GM19238 (cell line): ENCODE results near the gene DDX3X.
"Not testable (repeated sequence)": the region's sequence is repeated elsewhere in the genome, so short reads cannot be mapped to it uniquely, and the experiment has no call there.

Experiments used
- DNase-seq: peaks from one replicate; pipeline ENCODE4 v3.0.0; 2011; ENCODE audit warnings: low spot score; ENCODE audit not compliant: insufficient read length

DDX3X gene

GRCh38 chrX:41333744-41334362 lies at the start of gene DDX3X:
Gene DDX3X (plus strand): TSS chrX:41334162. CDS start chrX:41334253, 91 bp downstream.
- DNase-seq, result peak; percentile 56

- not testable (repeated sequence) for DNase-seq
These were observed 48.0 kb upstream of the DDX3X start for GRCh38 chrX:41285928-41286327.

DNA sequence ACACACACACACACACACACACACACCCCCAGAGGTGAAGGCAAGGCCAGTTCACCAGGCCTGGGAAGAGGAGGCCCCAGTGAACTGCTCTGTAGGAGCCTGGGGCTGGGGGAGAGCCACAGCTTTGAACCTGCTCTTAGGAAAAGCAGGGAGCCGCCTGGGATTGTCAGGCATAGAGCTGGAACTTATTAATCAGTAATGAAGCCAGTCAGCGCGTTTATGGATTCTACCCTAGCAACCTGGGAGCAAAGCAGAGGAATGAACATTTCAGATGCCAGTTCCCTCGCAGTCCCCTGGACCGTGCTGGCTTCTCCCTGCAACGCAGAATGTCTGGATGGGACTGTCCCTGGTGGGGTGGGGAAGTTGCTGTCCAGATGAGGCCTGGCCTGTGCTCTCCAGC lies 45.3 kb upstream of the DDX3X start:
- DNase-seq, result no peak

DNA sequence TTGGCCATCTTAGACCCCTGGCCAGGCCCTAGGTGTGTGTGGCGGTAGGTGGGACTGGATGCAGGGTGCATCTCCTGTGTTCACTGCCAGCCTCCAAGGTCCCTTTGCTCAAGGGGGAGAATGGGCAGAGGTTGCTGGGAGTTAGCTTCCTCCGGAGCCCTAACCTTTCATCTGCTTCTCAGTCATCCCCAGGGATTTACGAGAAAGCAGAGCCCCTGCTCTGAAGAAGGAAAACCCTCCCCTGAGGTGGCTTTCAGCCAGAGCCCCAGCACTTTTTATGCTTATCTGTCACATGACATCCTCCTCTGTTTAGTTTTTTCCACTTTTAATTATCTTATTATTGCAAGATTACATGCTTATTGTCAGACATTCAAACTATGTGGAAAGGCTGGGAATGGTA lies 44.9 kb upstream of the DDX3X start:
- DNase-seq, result no peak

DNA sequence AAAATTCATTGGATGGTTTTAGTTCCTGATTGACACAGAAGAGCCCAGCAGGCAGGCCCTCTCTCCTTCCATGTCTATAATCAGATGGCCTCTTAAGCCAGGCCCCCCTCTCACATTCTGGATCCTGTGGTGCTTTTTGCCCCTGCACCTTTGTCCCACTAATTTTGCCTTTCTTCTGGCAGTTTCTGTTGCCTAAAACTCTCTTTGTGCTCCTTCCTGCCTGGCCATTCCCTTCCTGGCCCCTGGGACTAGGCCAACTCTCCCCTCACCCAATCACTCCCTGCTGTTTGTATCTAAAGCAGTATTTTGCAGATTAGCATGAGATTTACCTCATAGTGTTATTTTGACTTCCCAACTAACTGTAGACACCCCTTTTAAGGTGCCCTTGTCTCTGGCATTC lies 42.7 kb upstream of the DDX3X start:
- no peak for DNase-seq

- no peak for DNase-seq
These were observed 40.7 kb upstream of the DDX3X start for GRCh38 chrX:41293269-41293668.

GRCh38 chrX:41300758-41301437 lies 33.1 kb upstream of the DDX3X start:
- no peak for DNase-seq

DNA sequence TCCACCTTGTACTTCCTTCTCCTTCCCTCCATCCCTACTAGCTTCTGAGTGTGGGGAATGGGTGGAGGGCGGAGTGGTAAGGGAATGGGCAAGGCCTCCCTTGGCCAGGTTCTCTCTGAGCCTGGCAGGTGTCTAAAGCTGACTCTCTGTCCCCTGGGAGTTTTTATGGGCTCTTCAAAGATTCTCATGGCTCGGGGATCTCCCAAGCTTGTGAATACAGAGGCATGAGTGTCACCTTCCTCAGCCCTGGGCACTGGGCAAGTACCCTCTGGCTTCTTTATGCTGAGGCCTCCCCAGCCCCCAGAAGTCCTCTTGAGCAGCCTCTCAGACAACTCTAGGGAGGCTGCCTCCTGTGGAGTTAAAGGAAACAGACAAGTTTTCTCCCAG lies 32.5 kb upstream of the DDX3X start:
- DNase-seq, result no peak

GRCh38 chrX:41302370-41302769 lies 31.6 kb upstream of the DDX3X start:
- DNase-seq, result no peak

GRCh38 chrX:41303013-41303412 lies 30.9 kb upstream of the DDX3X start:
- DNase-seq, result no peak

- no peak for DNase-seq
These were observed 29.8 kb upstream of the DDX3X start for GRCh38 chrX:41304178-41304577.

- no peak for DNase-seq
These were observed 24.9 kb upstream of the DDX3X start for GRCh38 chrX:41308884-41309647.

GRCh38 chrX:41312786-41313185 lies 21.2 kb upstream of the DDX3X start:
- DNase-seq, result no peak

DNA sequence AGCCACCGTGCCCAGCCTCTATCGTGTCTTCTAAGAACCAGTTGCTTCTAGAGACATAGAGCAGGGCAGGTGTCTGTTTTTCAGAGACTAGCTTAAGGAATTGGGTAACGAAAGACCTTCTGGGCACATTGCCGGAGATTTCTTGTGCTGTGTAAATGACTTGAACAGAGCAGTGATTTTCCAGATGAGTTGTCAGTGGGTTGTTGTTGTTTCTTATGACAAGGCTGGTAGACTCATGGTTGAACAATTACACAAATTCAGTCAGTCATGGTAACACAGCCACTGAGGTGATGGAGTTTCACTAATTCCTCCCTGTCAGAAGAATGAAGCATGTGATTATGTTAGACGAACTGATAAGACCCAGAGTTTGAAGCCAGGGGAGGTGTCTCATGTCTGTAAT lies 20.5 kb upstream of the DDX3X start:
- no peak for DNase-seq

- no peak for DNase-seq
These were observed 19.8 kb upstream of the DDX3X start for GRCh38 chrX:41314204-41314603.

DNA sequence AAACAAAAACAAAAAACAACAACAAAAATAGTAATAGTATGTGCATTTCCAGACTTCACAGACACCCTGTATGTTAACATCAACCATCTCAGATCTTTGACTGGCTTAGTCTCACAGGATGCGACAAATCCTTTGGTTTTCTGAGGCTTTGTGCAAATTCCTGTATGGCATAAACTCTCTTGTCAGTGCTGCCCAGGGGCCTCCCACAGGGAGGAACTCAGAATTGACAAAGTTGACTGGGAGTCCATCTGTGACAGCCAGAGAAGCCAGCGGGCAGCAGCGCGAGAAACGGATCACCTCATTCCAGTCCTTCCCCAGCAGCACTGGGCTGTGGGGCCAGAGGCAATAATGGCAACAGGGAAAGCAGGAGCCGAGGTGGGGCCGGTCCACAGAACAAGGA lies 19.1 kb upstream of the DDX3X start:
- no peak for DNase-seq

DNA sequence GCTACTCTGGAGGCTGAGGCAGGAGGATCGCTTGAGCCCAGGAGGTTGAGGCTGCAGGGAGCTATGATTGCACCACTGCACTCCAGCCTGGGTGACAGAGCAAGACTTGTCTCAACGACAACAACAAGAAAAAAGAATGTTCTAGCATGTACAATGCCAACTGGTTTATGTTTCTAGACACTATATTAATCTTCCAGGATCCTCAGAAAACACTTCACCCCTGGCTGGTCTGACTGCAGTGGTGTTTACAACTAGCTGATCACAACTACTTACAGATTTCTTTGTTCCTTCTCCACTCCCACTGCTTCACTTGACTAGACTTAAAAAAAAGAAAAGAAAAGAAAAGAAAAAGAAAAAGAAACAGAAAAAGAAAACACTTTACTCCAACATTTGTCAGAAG lies 17.7 kb upstream of the DDX3X start:
- not testable (repeated sequence) for DNase-seq

GRCh38 chrX:41317477-41318208 lies 16.3 kb upstream of the DDX3X start:
- DNase-seq, result no peak

- no peak for DNase-seq
These were observed 13.6 kb upstream of the DDX3X start for GRCh38 chrX:41320393-41320792.

- DNase-seq, result no peak
These were observed 10.9 kb upstream of the DDX3X start for GRCh38 chrX:41322821-41323603.

DNA sequence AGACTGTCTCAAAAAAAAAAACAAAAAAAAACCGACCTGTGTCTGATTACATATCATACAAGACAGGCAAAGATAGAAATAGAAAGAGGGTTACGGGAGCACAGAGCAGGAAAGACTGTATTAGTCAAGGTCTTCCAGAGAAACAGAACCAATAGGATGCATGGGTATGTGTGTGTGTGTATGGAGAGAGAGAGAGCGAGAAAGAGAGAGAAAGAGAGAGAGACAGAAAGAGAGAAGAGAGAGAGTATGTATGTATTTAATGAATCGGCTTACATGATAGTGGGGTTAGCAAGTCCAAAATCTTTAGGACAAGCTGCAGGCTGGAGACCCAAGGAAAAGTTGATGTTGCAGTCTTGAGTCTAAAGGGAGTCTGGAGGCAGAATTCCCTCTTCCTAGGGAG lies 7.5 kb upstream of the DDX3X start:
- DNase-seq, result no peak
